ENCODE data around the gene CYBC1. TPM values are rescaled to one million over a fixed set of nuclear protein-coding genes. Genes with fewer than 3 reads are reported as not detected.
A peak's percentile ranks its signal among the peaks of the same experiment; 100 is the strongest.

Gene CYBC1
- total and polyA plus RNA-seq, 2 donors (not counting 1 experiment from before 2014, with no cell fraction given): 62.7 to 64.1 TPM

GRCh38 chr17:82468692-82469091 lies 18.1 kb upstream of the CYBC1 start:
- Histone ChIP-seq H3K27me3 (ENCODE audit: control insufficient read depth, insufficient read depth, low read length) (no peaks in the 10 kb centered on the region), H3K4me2 (ENCODE audit: extremely low read depth, insufficient read depth, low read length) (no peak overlapping the region), H3K27ac (ENCODE audit: insufficient read depth, low read length) (no peak overlapping the region), H3K9me3 (ENCODE audit: control insufficient read depth, insufficient read depth, low read depth, low read length) (no peaks in the 10 kb centered on the region), H3K36me3 (ENCODE audit: control insufficient read depth, insufficient read depth, low read length) (peaks cover 7% of the 10 kb centered on the region), H4K20me1 (ENCODE audit: control insufficient read depth, extremely low read depth, insufficient read depth, low read length) (no peaks in the 10 kb centered on the region), H3K4me1 (ENCODE audit: control insufficient read depth, extremely low read depth, insufficient read depth, low read length) (no peaks in the 10 kb centered on the region), H3K79me2 (ENCODE audit: control insufficient read depth, insufficient read depth, low read length) (no peaks in the 10 kb centered on the region), H3K9ac (ENCODE audit: insufficient read depth, low read length) (no peak overlapping the region), H3K4me3 (replicated peaks in 1 of 4; ENCODE audit: control extremely low read depth in 1 of 4, insufficient read depth in 1 of 4, low read depth in 3 of 4, low read length in 4 of 4) (no peak overlapping the region), H2AFZ (ENCODE audit: low read length) (no peak overlapping the region)
- TF ChIP-seq EZH2 (IDR thresholded peaks at IDR 0.05; ENCODE audit: low read length, missing control alignments): no peak
- TF ChIP-seq, protein P1, sequence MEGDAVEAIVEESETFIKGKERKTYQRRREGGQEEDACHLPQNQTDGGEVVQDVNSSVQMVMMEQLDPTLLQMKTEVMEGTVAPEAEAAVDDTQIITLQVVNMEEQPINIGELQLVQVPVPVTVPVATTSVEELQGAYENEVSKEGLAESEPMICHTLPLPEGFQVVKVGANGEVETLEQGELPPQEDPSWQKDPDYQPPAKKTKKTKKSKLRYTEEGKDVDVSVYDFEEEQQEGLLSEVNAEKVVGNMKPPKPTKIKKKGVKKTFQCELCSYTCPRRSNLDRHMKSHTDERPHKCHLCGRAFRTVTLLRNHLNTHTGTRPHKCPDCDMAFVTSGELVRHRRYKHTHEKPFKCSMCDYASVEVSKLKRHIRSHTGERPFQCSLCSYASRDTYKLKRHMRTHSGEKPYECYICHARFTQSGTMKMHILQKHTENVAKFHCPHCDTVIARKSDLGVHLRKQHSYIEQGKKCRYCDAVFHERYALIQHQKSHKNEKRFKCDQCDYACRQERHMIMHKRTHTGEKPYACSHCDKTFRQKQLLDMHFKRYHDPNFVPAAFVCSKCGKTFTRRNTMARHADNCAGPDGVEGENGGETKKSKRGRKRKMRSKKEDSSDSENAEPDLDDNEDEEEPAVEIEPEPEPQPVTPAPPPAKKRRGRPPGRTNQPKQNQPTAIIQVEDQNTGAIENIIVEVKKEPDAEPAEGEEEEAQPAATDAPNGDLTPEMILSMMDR (conservative IDR thresholded peaks at IDR 0.05 in 1 of 2, IDR thresholded peaks at IDR 0.05 in 1 of 2; ENCODE audit: low read depth in 1 of 2, low read length in 2 of 2): no peak
- peak in 1 of 2 donors; percentile 45 for DNase-seq (ENCODE audit: low read depth in 2 of 2)

DNA sequence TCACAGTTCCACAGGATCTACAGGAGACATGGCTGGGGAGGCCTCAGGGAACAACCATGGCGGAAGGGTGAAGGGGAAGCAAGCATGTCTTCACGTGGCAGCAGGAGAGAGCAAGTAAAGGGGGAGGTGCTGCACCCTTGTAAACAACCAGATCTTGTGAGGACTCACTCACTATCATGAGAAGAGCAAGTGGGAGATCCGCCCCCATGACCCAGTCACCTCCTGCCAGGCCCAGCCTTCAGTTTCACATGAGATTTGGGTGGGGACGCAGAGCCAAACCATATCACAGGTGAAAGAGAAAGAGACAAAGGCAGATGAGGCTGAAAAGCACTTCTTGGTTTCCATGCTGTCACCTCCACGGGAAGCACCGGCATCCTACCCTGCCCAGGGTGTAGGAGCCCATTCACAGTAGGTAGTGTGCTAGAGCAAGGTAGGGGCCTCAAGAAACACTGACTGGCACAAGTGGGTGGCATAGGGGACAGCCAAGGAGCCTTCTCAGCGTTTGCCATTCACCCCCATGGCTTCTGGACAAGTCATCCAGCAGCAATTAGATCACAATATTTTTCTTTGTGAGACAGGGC lies 14.6 kb upstream of the CYBC1 start:
- Histone ChIP-seq H3K9ac (ENCODE audit: insufficient read depth, low read length) (no peak overlapping the region), H3K4me3 (replicated peaks in 1 of 4; ENCODE audit: control extremely low read depth in 1 of 4, insufficient read depth in 1 of 4, low read depth in 3 of 4, low read length in 4 of 4) (no peak overlapping the region), H3K36me3 (ENCODE audit: control insufficient read depth, insufficient read depth, low read length) (peaks cover 6% of the 10 kb centered on the region), H3K4me2 (ENCODE audit: extremely low read depth, insufficient read depth, low read length) (no peak overlapping the region), H2AFZ (ENCODE audit: low read length) (no peak overlapping the region), H3K27me3 (ENCODE audit: control insufficient read depth, insufficient read depth, low read length) (no peaks in the 10 kb centered on the region), H3K9me3 (ENCODE audit: control insufficient read depth, insufficient read depth, low read depth, low read length) (no peaks in the 10 kb centered on the region), H4K20me1 (ENCODE audit: control insufficient read depth, extremely low read depth, insufficient read depth, low read length) (no peaks in the 10 kb centered on the region), H3K27ac (ENCODE audit: insufficient read depth, low read length) (no peak overlapping the region), H3K79me2 (ENCODE audit: control insufficient read depth, insufficient read depth, low read length) (no peaks in the 10 kb centered on the region), H3K4me1 (ENCODE audit: control insufficient read depth, extremely low read depth, insufficient read depth, low read length) (no peaks in the 10 kb centered on the region)
- no peak for DNase-seq (ENCODE audit: low read depth in 2 of 2)
- no peak for TF ChIP-seq EZH2 (IDR thresholded peaks at IDR 0.05; ENCODE audit: low read length, missing control alignments)
- TF ChIP-seq, protein P1 (conservative IDR thresholded peaks at IDR 0.05 in 1 of 2, IDR thresholded peaks at IDR 0.05 in 1 of 2; ENCODE audit: low read depth in 1 of 2, low read length in 2 of 2): no peak

GRCh38 chr17:82464567-82464929 lies 14.0 kb upstream of the CYBC1 start:
- Histone ChIP-seq H3K36me3 (ENCODE audit: control insufficient read depth, insufficient read depth, low read length) (peaks cover 6% of the 10 kb centered on the region), H4K20me1 (ENCODE audit: control insufficient read depth, extremely low read depth, insufficient read depth, low read length) (no peaks in the 10 kb centered on the region), H2AFZ (ENCODE audit: low read length) (no peak overlapping the region), H3K27me3 (ENCODE audit: control insufficient read depth, insufficient read depth, low read length) (no peaks in the 10 kb centered on the region), H3K9ac (ENCODE audit: insufficient read depth, low read length) (no peak overlapping the region), H3K4me1 (ENCODE audit: control insufficient read depth, extremely low read depth, insufficient read depth, low read length) (no peaks in the 10 kb centered on the region), H3K27ac (ENCODE audit: insufficient read depth, low read length) (no peak overlapping the region), H3K79me2 (ENCODE audit: control insufficient read depth, insufficient read depth, low read length) (no peaks in the 10 kb centered on the region), H3K9me3 (ENCODE audit: control insufficient read depth, insufficient read depth, low read depth, low read length) (no peaks in the 10 kb centered on the region), H3K4me3 (replicated peaks in 1 of 4; ENCODE audit: control extremely low read depth in 1 of 4, insufficient read depth in 1 of 4, low read depth in 3 of 4, low read length in 4 of 4) (no peak overlapping the region), H3K4me2 (ENCODE audit: extremely low read depth, insufficient read depth, low read length) (no peak overlapping the region)
- no peak for DNase-seq (ENCODE audit: low read depth in 2 of 2)
- no peak for TF ChIP-seq EZH2 (IDR thresholded peaks at IDR 0.05; ENCODE audit: low read length, missing control alignments)
- TF ChIP-seq, protein P1 (conservative IDR thresholded peaks at IDR 0.05 in 1 of 2, IDR thresholded peaks at IDR 0.05 in 1 of 2; ENCODE audit: low read depth in 1 of 2, low read length in 2 of 2): no peak

Data from fibroblast of lung (primary cell).